HG03575 (cell line): ENCODE results near the gene MYOM1.
"Not testable (repeated sequence)": the region's sequence is repeated elsewhere in the genome, so short reads cannot be mapped to it uniquely, and the experiment has no call there.

ENCODE experiments used
- ATAC-seq: cut with Tn5 transposase; IDR thresholded peaks from one replicate; pipeline ENCODE4 v1.9.1; 2021; ENCODE audit not compliant: unreplicated experiment, insufficient number of reproducible peaks, low FRiP score; ENCODE audit errors: extremely low read depth

Gene MYOM1

GRCh38 chr18:3073353-3073752, 146.4 kb downstream of the MYOM1 start:
- not testable (repeated sequence) for ATAC-seq

GRCh38 chr18:3071676-3072075, 148.1 kb downstream of the MYOM1 start:
- ATAC-seq: no peak

GRCh38 chr18:3069671-3070433, 149.9 kb downstream of the MYOM1 start:
- ATAC-seq: no peak

DNA sequence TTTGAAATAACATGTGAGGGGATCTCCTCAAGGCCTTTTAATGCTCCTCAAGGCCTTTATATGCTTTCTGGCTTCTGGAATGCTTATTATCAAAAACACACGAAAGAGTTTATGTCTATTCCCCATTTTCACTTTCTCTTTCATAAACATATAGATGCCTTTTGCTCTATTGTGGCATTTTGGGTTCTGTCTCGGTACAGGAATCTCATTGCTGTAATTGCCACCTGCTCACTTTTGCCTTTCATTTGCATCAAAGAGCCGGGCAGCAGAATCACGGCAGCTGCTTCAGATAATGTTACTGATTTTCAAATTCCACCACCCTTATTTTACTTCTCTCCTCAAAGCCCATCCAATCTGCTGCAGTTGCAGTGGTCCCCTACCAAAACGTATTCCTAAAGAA, 152.0 kb downstream of the MYOM1 start:
- no peak for ATAC-seq

GRCh38 chr18:3067165-3067661, 152.6 kb downstream of the MYOM1 start:
- ATAC-seq: no peak

GRCh38 chr18:3066341-3067110, 153.2 kb downstream of the MYOM1 start:
- no peak for ATAC-seq

- not testable (repeated sequence) for ATAC-seq
These were observed 156.0 kb downstream of the MYOM1 start for GRCh38 chr18:3063766-3064165.

GRCh38 chr18:3062798-3063680, 156.7 kb downstream of the MYOM1 start:
- no peak for ATAC-seq

DNA sequence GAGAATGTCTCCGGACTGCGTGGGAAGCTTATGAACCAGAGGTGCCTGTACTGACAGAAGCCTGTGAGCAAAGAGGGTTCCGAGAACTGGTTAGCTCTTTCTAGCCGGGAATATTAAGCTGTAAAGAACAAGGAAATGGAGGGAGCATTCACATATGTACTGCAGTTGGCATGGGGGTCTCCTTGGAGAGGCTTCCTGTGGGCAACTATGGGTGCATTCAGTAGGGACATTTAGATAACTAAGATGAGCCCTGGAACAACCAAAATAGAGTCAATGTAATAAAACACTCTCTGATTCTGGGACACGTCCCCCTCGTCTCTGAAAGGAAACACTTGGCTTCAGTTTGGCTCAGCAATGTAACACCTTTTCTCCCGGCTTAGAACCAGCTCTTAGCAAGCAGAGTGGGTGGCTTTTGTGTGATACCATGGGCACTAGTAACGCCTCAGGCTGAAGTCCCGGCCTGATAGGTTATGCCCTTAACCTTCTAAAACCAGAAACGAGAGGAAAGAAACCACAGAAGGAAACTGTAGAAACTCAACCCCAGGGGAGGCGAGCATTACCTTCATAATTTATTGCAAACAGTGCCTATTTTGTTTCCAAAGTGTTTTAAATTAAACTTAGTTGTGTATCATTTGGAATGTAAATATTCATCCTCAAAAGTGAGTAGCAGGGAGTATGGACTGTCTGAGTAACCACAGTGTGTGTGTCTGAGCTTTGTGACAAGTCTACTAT, 158.0 kb downstream of the MYOM1 start:
- no peak for ATAC-seq

- no peak for ATAC-seq
These were observed 158.8 kb downstream of the MYOM1 start for GRCh38 chr18:3060667-3061580.

- no peak for ATAC-seq
These were observed 160.5 kb downstream of the MYOM1 start for GRCh38 chr18:3059272-3059671.

DNA sequence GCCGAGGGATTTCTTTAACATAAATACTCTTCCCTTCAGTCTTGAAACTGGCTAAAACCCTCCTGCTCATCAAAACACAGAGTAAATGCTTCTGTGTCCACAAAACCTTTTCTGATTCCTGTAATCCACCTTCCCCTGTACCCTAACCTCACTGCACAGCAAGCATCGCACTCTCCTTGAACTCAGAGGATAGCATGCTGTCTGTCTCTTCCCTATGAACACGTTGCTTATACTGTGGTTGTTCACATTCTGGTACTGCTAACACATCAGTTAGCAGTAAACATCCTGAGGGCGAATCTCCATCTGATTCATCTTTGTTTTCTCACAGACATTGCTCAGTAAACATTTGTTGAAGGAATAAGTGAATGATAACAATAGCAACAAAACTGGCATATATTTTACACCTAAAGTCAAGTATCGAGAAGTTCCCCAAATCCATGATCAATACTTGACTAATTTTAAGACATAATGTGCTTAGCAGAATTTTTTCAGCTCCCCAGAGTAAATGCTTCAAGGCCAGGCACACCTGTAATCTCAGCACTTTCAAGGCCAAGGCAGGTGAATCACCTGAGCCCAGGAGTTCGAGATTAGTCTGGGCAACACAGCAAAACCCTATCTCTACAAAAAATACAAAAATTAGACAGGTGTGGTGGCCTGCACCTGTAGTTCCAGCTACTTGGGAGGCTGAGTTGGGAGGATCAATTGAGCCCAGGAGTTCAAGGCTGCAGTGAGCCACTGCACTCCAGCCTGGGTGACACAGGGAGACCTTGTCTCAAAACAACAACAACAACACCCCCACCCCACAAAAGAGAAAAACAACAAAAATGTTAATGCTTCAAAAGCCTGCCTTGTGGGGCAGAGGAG, 161.2 kb downstream of the MYOM1 start:
- no peak for ATAC-seq

- no peak for ATAC-seq
These were observed 162.2 kb downstream of the MYOM1 start for GRCh38 chr18:3057526-3057925.

- no peak for ATAC-seq
These were observed 163.5 kb downstream of the MYOM1 start for GRCh38 chr18:3056311-3056710.

DNA sequence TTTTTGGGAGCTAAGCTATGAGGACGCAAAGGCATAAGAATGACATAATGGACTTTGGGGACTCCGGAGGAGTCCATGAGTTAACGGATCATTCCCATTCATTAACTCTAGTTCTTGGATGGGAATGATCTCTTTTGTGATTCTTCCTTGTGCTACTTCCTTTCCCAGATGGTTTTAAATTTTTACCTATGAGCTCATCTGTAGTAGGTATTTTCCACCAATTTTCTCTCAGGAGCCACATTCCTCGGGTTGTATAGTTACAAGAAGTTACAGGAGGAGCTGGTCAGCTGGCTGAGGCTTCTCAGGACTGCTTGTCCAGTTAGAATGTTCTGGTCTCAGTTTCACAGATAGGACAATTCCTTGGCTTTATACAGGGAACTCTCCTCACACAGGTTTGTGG, 164.0 kb downstream of the MYOM1 start:
- ATAC-seq: no peak

GRCh38 chr18:3055186-3055728, 164.5 kb downstream of the MYOM1 start:
- ATAC-seq: no peak

DNA sequence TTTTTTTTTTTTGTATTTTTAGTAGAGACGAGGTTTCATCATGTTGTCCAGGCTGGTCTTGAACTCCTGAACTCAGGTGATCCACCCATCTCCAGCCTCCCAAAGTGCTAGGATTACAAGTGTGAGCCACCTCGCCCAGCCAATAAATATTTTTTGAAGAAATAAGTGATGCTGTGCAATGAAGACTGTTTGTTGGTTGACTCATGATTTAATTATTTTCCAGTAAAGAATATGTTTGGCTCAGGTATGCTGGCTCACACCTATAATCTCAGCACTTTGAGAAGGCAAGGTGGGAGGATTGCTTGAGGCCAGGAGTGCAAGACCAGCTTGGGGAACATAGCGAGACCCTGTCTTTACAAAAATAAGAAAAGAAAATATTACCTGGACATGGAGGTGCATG, 165.0 kb downstream of the MYOM1 start:
- no peak for ATAC-seq
